Tibial artery (tissue), 4 donors: ENCODE measurements around the gene POGLUT2.

ENCODE experiments used
- DNase-seq, 2 donors: peaks; one replicate each; pipeline ENCODE4 v3.0.0-alpha.2; 2019
- H3K27ac ChIP-seq, 2 donors: fragments of 200-600 bp; sonication (generic) in 1 of 2; 1 replicate in 1 of 2; 2 replicates in 1 of 2; pipeline ENCODE4 v1.5.1; 2018 to 2019; ENCODE audit warnings: mild to moderate bottlenecking in 1 of 2
- H3K27me3 ChIP-seq, 2 donors: fragments of 200-600 bp; sonication (generic) in 1 of 2; one replicate each; pipeline versions ENCODE4 v1.5.1 to v1.6.0; 2016 to 2019
- H3K36me3 ChIP-seq, 3 donors: fragments of 200-600 bp; sonication (generic) in 2 of 3; one replicate each; pipeline ENCODE4 v1.5.1; 2016 to 2019; ENCODE audit warnings: mild to moderate bottlenecking in 2 of 3
- H3K4me1 ChIP-seq, 4 donors: fragments of 200-600 bp; sonication (generic) in 2 of 4; 1 replicate in 3 of 4; 2 replicates in 1 of 4; pipeline ENCODE4 v1.5.1; 2016 to 2019
- H3K4me3 ChIP-seq, 2 donors: fragments of 200-600 bp; sonication (generic) in 1 of 2; 1 replicate in 1 of 2; 2 replicates in 1 of 2; pipeline ENCODE4 v1.5.1; 2018 to 2019; ENCODE audit warnings: mild to moderate bottlenecking in 2 of 2
- H3K9me3 ChIP-seq, 3 donors: fragments of 200-600 bp; sonication (generic) in 1 of 3; one replicate each; pipeline ENCODE4 v1.5.1; 2016 to 2019
- intact Hi-C: fragments of 100-400 bp; cut with DNase I; formaldehyde crosslinking; loops from one replicate; pipeline ENCODE4 v1.15.0; 2023; ENCODE audit warnings: low total_unique reads
- TF ChIP-seq, protein P1 (sequence below), 2 experiments: fragments of 200-600 bp in 1 of 2; fragments of 450-650 bp in 1 of 2; IDR thresholded peaks; one replicate each; pipeline ENCODE4 v1.5.1; 2017 to 2019; ENCODE audit warnings: antibody characterized with exemption in 2 of 2, mild to moderate bottlenecking in 1 of 2, moderate library complexity in 1 of 2

Gene POGLUT2

GRCh38 chr13:102805680-102806079 is 6.9 kb upstream of the POGLUT2 start:
- intact Hi-C loops = no loop called here
- Histone ChIP-seq H3K4me1 (peaks cover 0 to 14% (median 6%) of the 10 kb centered on the region in 4 donors), H3K27me3 (no peaks in the 10 kb centered on the region), H3K4me3 (no peak overlapping the region), H3K27ac (no peak overlapping the region), H3K36me3 (peaks cover 2 to 13% (median 10%) of the 10 kb centered on the region in 3 donors), H3K9me3 (peaks cover 0 to 3% (median 0%) of the 10 kb centered on the region in 3 donors)
- TF ChIP-seq, protein P1, sequence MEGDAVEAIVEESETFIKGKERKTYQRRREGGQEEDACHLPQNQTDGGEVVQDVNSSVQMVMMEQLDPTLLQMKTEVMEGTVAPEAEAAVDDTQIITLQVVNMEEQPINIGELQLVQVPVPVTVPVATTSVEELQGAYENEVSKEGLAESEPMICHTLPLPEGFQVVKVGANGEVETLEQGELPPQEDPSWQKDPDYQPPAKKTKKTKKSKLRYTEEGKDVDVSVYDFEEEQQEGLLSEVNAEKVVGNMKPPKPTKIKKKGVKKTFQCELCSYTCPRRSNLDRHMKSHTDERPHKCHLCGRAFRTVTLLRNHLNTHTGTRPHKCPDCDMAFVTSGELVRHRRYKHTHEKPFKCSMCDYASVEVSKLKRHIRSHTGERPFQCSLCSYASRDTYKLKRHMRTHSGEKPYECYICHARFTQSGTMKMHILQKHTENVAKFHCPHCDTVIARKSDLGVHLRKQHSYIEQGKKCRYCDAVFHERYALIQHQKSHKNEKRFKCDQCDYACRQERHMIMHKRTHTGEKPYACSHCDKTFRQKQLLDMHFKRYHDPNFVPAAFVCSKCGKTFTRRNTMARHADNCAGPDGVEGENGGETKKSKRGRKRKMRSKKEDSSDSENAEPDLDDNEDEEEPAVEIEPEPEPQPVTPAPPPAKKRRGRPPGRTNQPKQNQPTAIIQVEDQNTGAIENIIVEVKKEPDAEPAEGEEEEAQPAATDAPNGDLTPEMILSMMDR (IDR thresholded peaks at IDR 0.05) = no peak
- DNase-seq = no peak

GRCh38 chr13:102800145-102801041 is 1.6 kb upstream of the POGLUT2 start:
- peak overlapping the region; percentile 66 to 73 for H3K4me3 ChIP-seq
- intact Hi-C loops = no loop called here
- H3K4me1 ChIP-seq = peaks cover 0 to 27% (median 7%) of the 10 kb centered on the region in 4 donors
- no peaks in the 10 kb centered on the region for H3K9me3 ChIP-seq
- peak; percentile 75 to 88 for DNase-seq
- peak overlapping the region; percentile 72 to 87 for H3K27ac ChIP-seq
- no peaks in the 10 kb centered on the region for H3K36me3 ChIP-seq
- H3K27me3 ChIP-seq = no peaks in the 10 kb centered on the region
- TF ChIP-seq, protein P1 (IDR thresholded peaks at IDR 0.05) = peak; percentile 57 to 70

- peak overlapping the region; percentile 72 to 87 for H3K27ac ChIP-seq
- H3K9me3 ChIP-seq = no peaks in the 10 kb centered on the region
- peak in 1 of 2 donors; percentile 72 for DNase-seq
- H3K27me3 ChIP-seq = no peaks in the 10 kb centered on the region
- no peaks in the 10 kb centered on the region for H3K36me3 ChIP-seq
- H3K4me3 ChIP-seq = peak overlapping the region; percentile 66 to 73
- intact Hi-C loops = loop anchor here (5.0 to 10.0 kb wide), 3 partner anchors 45 to 202 kb away; partner anchors contain the start of genes ERCC5 and TPP2
- TF ChIP-seq, protein P1 (IDR thresholded peaks at IDR 0.05) = no peak
- peaks cover 0 to 27% (median 7%) of the 10 kb centered on the region in 4 donors for H3K4me1 ChIP-seq
Measured at GRCh38 chr13:102799426-102800144, 809 bp upstream of the POGLUT2 start.

- Histone ChIP-seq H3K4me3 (no peak overlapping the region), H3K9me3 (no peaks in the 10 kb centered on the region), H3K36me3 (peaks cover 10 to 41% (median 17%) of the 10 kb centered on the region in 3 donors), H3K4me1 (peaks cover 0 to 13% (median 0%) of the 10 kb centered on the region in 4 donors), H3K27ac (no peak overlapping the region), H3K27me3 (no peaks in the 10 kb centered on the region)
- intact Hi-C loops = loop anchor here (10.0 kb wide), 2 partner anchors 51 to 139 kb away; partner anchors contain the start of gene ERCC5
- no peak for DNase-seq
- TF ChIP-seq, protein P1 (IDR thresholded peaks at IDR 0.05) = no peak
Measured at GRCh38 chr13:102793611-102794355, 5.0 kb downstream of the POGLUT2 start.

DNA sequence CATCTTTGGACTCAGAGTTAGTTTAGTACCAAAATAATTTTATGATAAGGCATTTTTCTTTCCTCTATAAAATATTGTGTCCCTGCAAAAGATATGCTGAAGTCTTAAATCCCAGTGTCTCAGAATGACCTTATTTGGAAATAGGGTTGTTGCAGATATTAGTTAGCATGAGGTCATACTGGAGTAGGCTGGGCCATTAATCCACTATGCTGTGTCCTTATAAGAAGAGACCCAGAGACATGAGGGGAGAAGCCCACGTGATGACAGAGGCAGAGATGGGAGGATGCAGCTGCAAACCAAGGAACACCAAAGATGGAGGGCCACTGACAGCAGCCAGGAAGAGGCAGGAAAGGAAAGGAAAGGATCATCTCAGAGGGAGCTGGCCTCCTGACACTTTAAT is 6.4 kb downstream of the POGLUT2 start:
- Histone ChIP-seq H3K27me3 (no peaks in the 10 kb centered on the region), H3K36me3 (peaks cover 10 to 51% (median 29%) of the 10 kb centered on the region in 3 donors), H3K4me3 (no peak overlapping the region), H3K4me1 (peaks cover 0 to 2% (median 0%) of the 10 kb centered on the region in 4 donors), H3K27ac (no peak overlapping the region), H3K9me3 (no peaks in the 10 kb centered on the region)
- intact Hi-C loops = loop anchor here (10.0 kb wide), 2 partner anchors 52 to 138 kb away; partner anchors contain the start of gene ERCC5
- TF ChIP-seq, protein P1 (IDR thresholded peaks at IDR 0.05) = no peak
- no peak for DNase-seq
